ENCODE data around the gene OTC. TPM values are rescaled to one million over a fixed set of nuclear protein-coding genes. Genes with fewer than 3 reads are reported as not detected.

OTC gene
- total RNA-seq, 1 donor from 2014 or later: not detected

GRCh38 chrX:38311743-38312142 lies 40.7 kb upstream of the OTC start:
- H3K27me3 Mint-ChIP-seq (ENCODE audit: low read depth, unreplicated experiment): no peaks in the 10 kb centered on the region
- Histone ChIP-seq H3K79me2 (ENCODE audit: insufficient read depth, low read length) (no peaks in the 10 kb centered on the region), H3K4me3 (ENCODE audit: insufficient read depth, low read depth, low read length) (no peak overlapping the region), H3K4me2 (ENCODE audit: low read length) (peak overlapping the region; percentile 62), H3K9ac (ENCODE audit: low read length) (no peak overlapping the region), H3K36me3 (ENCODE audit: insufficient read depth, low read length) (no peaks in the 10 kb centered on the region), H4K20me1 (ENCODE audit: insufficient read depth, low read length) (no peaks in the 10 kb centered on the region), H3K4me1 (ENCODE audit: insufficient read depth, low read length) (peaks cover 9% of the 10 kb centered on the region), H3K27me3 (ENCODE audit: insufficient read depth, low read length) (no peaks in the 10 kb centered on the region), H3K9me3 (ENCODE audit: insufficient read depth, low read depth, low read length) (no peaks in the 10 kb centered on the region), H2AFZ (ENCODE audit: low read depth, low read length) (no peak overlapping the region), H3K27ac (ENCODE audit: low read depth, low read length) (no peak overlapping the region)
- TF ChIP-seq, protein P1, sequence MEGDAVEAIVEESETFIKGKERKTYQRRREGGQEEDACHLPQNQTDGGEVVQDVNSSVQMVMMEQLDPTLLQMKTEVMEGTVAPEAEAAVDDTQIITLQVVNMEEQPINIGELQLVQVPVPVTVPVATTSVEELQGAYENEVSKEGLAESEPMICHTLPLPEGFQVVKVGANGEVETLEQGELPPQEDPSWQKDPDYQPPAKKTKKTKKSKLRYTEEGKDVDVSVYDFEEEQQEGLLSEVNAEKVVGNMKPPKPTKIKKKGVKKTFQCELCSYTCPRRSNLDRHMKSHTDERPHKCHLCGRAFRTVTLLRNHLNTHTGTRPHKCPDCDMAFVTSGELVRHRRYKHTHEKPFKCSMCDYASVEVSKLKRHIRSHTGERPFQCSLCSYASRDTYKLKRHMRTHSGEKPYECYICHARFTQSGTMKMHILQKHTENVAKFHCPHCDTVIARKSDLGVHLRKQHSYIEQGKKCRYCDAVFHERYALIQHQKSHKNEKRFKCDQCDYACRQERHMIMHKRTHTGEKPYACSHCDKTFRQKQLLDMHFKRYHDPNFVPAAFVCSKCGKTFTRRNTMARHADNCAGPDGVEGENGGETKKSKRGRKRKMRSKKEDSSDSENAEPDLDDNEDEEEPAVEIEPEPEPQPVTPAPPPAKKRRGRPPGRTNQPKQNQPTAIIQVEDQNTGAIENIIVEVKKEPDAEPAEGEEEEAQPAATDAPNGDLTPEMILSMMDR (IDR thresholded peaks at IDR 0.05; ENCODE audit: insufficient read depth, low read depth, low read length): no peak
- no peak for TF ChIP-seq EZH2 (IDR thresholded peaks at IDR 0.05; ENCODE audit: insufficient read depth, low read length)
- FAIRE-seq: peak; percentile 13
- H3K36me3 Mint-ChIP-seq (ENCODE audit: low read depth, unreplicated experiment): peaks cover 2% of the 10 kb centered on the region
- no peaks in the 10 kb centered on the region for H3K9me3 Mint-ChIP-seq (ENCODE audit: unreplicated experiment)
- no peak overlapping the region for H3K27ac Mint-ChIP-seq (ENCODE audit: unreplicated experiment)
- no peak for DNase-seq (ENCODE audit: low read depth)
- no peak overlapping the region for H3K4me3 Mint-ChIP-seq (ENCODE audit: unreplicated experiment)
- peaks cover 12% of the 10 kb centered on the region for H3K4me1 Mint-ChIP-seq (ENCODE audit: low read depth, unreplicated experiment)

DNA sequence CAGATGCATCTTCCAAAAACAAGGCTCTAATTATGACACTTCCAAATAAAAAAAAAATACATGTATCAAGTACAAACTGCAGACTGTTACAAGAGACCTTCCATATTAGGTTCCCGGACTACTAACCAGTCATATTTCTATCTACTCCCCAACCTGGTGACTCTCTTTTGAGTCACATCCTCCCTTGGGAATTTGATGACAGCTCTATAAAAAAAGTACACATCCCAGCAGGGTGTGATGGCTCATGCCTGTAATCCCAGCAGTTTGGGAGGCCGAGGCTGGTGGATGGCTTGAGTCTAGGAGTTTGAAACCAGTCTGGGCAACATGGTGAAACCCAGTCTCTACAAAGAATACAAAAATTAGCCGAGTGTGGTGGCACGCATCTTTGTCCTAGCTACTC lies 40.0 kb upstream of the OTC start:
- no peaks in the 10 kb centered on the region for H3K36me3 ChIP-seq (ENCODE audit: insufficient read depth, low read length)
- H4K20me1 ChIP-seq (ENCODE audit: insufficient read depth, low read length): no peaks in the 10 kb centered on the region
- H3K27ac ChIP-seq (ENCODE audit: low read depth, low read length): peak overlapping the region; percentile 37
- Mint-ChIP-seq H3K4me1 (ENCODE audit: low read depth, unreplicated experiment) (peaks cover 12% of the 10 kb centered on the region), H3K4me3 (ENCODE audit: unreplicated experiment) (no peak overlapping the region), H3K9me3 (ENCODE audit: unreplicated experiment) (no peaks in the 10 kb centered on the region), H3K36me3 (ENCODE audit: low read depth, unreplicated experiment) (peaks cover 2% of the 10 kb centered on the region), H3K27me3 (ENCODE audit: low read depth, unreplicated experiment) (no peaks in the 10 kb centered on the region), H3K27ac (ENCODE audit: unreplicated experiment) (no peak overlapping the region)
- H3K27me3 ChIP-seq (ENCODE audit: insufficient read depth, low read length): no peaks in the 10 kb centered on the region
- no peaks in the 10 kb centered on the region for H3K79me2 ChIP-seq (ENCODE audit: insufficient read depth, low read length)
- H3K4me1 ChIP-seq (ENCODE audit: insufficient read depth, low read length): peaks cover 9% of the 10 kb centered on the region
- no peak for TF ChIP-seq EZH2 (IDR thresholded peaks at IDR 0.05; ENCODE audit: insufficient read depth, low read length)
- TF ChIP-seq, protein P1 (IDR thresholded peaks at IDR 0.05; ENCODE audit: insufficient read depth, low read depth, low read length): no peak
- FAIRE-seq: peak; percentile 97
- no peaks in the 10 kb centered on the region for H3K9me3 ChIP-seq (ENCODE audit: insufficient read depth, low read depth, low read length)
- DNase-seq (ENCODE audit: low read depth): peak; percentile 45
- H3K9ac ChIP-seq (ENCODE audit: low read length): no peak overlapping the region
- no peak overlapping the region for H2AFZ ChIP-seq (ENCODE audit: low read depth, low read length)
- peak overlapping the region; percentile 62 for H3K4me2 ChIP-seq (ENCODE audit: low read length)
- H3K4me3 ChIP-seq (ENCODE audit: insufficient read depth, low read depth, low read length): no peak overlapping the region

DNA sequence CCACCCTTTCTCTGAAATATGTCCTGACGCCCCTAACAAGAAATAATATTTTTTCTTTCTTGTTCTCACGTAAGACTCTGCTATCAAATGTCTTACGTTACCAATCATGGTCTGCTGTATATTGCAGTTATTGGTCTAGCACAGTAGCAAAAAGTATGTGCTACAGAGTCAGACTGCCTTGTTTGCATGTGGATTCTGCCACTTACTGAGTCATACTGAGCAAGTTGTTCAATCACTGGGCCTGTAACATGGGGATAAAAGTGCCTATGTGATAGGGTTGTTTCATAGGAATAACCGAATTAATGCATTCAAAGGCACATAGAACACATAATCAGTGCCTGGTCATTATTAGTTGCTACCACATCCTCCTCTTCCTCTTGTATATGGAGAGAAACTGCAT lies 39.2 kb upstream of the OTC start:
- Histone ChIP-seq H3K27ac (ENCODE audit: low read depth, low read length) (peak overlapping the region; percentile 37), H3K4me1 (ENCODE audit: insufficient read depth, low read length) (peaks cover 9% of the 10 kb centered on the region), H2AFZ (ENCODE audit: low read depth, low read length) (no peak overlapping the region), H3K9ac (ENCODE audit: low read length) (no peak overlapping the region), H3K9me3 (ENCODE audit: insufficient read depth, low read depth, low read length) (no peaks in the 10 kb centered on the region), H3K27me3 (ENCODE audit: insufficient read depth, low read length) (no peaks in the 10 kb centered on the region), H3K36me3 (ENCODE audit: insufficient read depth, low read length) (no peaks in the 10 kb centered on the region), H3K4me2 (ENCODE audit: low read length) (peak overlapping the region; percentile 62), H4K20me1 (ENCODE audit: insufficient read depth, low read length) (no peaks in the 10 kb centered on the region), H3K79me2 (ENCODE audit: insufficient read depth, low read length) (no peaks in the 10 kb centered on the region), H3K4me3 (ENCODE audit: insufficient read depth, low read depth, low read length) (no peak overlapping the region)
- no peaks in the 10 kb centered on the region for H3K27me3 Mint-ChIP-seq (ENCODE audit: low read depth, unreplicated experiment)
- DNase-seq (ENCODE audit: low read depth): peak; percentile 10
- no peak overlapping the region for H3K27ac Mint-ChIP-seq (ENCODE audit: unreplicated experiment)
- no peak overlapping the region for H3K4me3 Mint-ChIP-seq (ENCODE audit: unreplicated experiment)
- peaks cover 12% of the 10 kb centered on the region for H3K4me1 Mint-ChIP-seq (ENCODE audit: low read depth, unreplicated experiment)
- H3K9me3 Mint-ChIP-seq (ENCODE audit: unreplicated experiment): no peaks in the 10 kb centered on the region
- H3K36me3 Mint-ChIP-seq (ENCODE audit: low read depth, unreplicated experiment): peaks cover 2% of the 10 kb centered on the region
- peak; percentile 80 for FAIRE-seq
- TF ChIP-seq EZH2 (IDR thresholded peaks at IDR 0.05; ENCODE audit: insufficient read depth, low read length): no peak
- TF ChIP-seq, protein P1 (IDR thresholded peaks at IDR 0.05; ENCODE audit: insufficient read depth, low read depth, low read length): no peak
